Spleen (tissue), 11 donors: Measurements from ENCODE around the gene LHFPL3. TPM values are rescaled to one million over a fixed set of nuclear protein-coding genes. Genes with fewer than 3 reads are reported as not detected.

Experiments
- DNase-seq: peaks from one replicate; pipeline ENCODE4 v3.0.0-alpha.2; 2020
- H3K27ac ChIP-seq, 8 donors: fragments of 200-600 bp; sonication (generic) in 7 of 8; 1 replicate in 4 of 8; 2 replicates in 4 of 8; pipeline versions ENCODE4 v1.5.0 to v1.8.0; 2016 to 2021; ENCODE audit warnings: inconsistent platforms in 4 of 8, mild to moderate bottlenecking in 4 of 8, moderate library complexity in 1 of 8
- H3K27me3 ChIP-seq, 7 donors: fragments of 200-600 bp; sonication (generic) in 6 of 7; replicated peaks in 1 of 7; 1 replicate in 4 of 7; 2 replicates in 3 of 7; pipeline versions ENCODE4 v1.5.0 to v1.8.0; 2016 to 2021; ENCODE audit warnings: inconsistent platforms in 3 of 7, mild to moderate bottlenecking in 1 of 7
- H3K36me3 ChIP-seq, 6 donors: fragments of 200-600 bp; sonication (generic) in 5 of 6; 1 replicate in 4 of 6; 2 replicates in 2 of 6; pipeline versions ENCODE4 v1.5.0 to v1.8.0; 2016 to 2021; ENCODE audit warnings: inconsistent platforms in 2 of 6
- H3K4me1 ChIP-seq, 6 donors: fragments of 200-600 bp; sonication (generic) in 5 of 6; 1 replicate in 3 of 6; 2 replicates in 3 of 6; pipeline versions ENCODE4 v1.5.0 to v1.8.0; 2016 to 2021; ENCODE audit warnings: inconsistent platforms in 3 of 6
- H3K4me3 ChIP-seq, 8 donors: fragments of 200-600 bp; sonication (generic) in 7 of 8; 1 replicate in 4 of 8; 2 replicates in 4 of 8; pipeline versions ENCODE4 v1.5.0 to v1.8.0; 2016 to 2021; ENCODE audit warnings: inconsistent platforms in 4 of 8, mild to moderate bottlenecking in 4 of 8, moderate library complexity in 2 of 8
- H3K9me3 ChIP-seq, 8 donors: fragments of 200-600 bp; sonication (generic) in 7 of 8; 1 replicate in 4 of 8; 2 replicates in 4 of 8; pipeline versions ENCODE4 v1.5.0 to v1.8.0; 2016 to 2021; ENCODE audit warnings: inconsistent platforms in 4 of 8
- CTCF ChIP-seq, 11 experiments: fragments of 200-600 bp in 7 of 11; fragments of 450-650 bp in 4 of 11; sonication (generic) in 4 of 11; IDR thresholded peaks in 8 of 11; conservative IDR thresholded peaks in 3 of 11; 1 replicate in 7 of 11; 2 replicates in 4 of 11; pipeline versions ENCODE4 v1.4.0 to v1.8.0; 2016 to 2021; ENCODE audit warnings: antibody characterized with exemption in 11 of 11, inconsistent platforms in 4 of 11, mild to moderate bottlenecking in 1 of 11
- POLR2A ChIP-seq, 3 donors: fragments of 450-650 bp; IDR thresholded peaks; one replicate each; pipeline ENCODE4 v1.5.1; 2017; ENCODE audit warnings: antibody characterized with exemption in 3 of 3, mild to moderate bottlenecking in 1 of 3
- POLR2AphosphoS5 ChIP-seq, 3 donors: sonication (generic); formaldehyde crosslinking; IDR thresholded peaks; one replicate each; pipeline ENCODE4 v1.5.1; 2017; ENCODE audit warnings: antibody characterized with exemption in 3 of 3
- WGBS, 5 donors: extraction: QIAGEN DNeasy Blood & Tissue Kit in 3 of 5; methylation state at CpG; one replicate each; pipeline versions ENCODE4 v1.1.5 to v1.1.7; 2013 to 2018; 5-methylcytosine and 5-hydroxymethylcytosine counted together
- intact Hi-C: fragments of 100-400 bp; cut with DNase I; formaldehyde crosslinking; loops from one replicate; pipeline ENCODE4 v1.15.0; 2023; ENCODE audit warnings: low total_unique reads
- polyA plus RNA-seq, 3 donors: library from polyadenylated mRNA; stranded (reverse); fragments of 200-250 nt; gene quantifications; one replicate each; pipeline ENCODE4 v1.2.1, GENCODE V29; 2013
- total RNA-seq, 7 donors: library from RNA; depleted of rRNA in 3 of 7; stranded (reverse); fragments of >200 nt in 3 of 7; fragmentation: NEBNext Ultra II Directional in 4 of 7; extraction: Animal tissue kit (Norgen Biotek cat#: 25700) in 4 of 7; gene quantifications; one replicate each; pipeline versions ENCODE4 v1.1.0 to v1.2.1, GENCODE V29; 2016 to 2021
- donor health status: healthy with polysubstance abuse.
- donor health status: DM: no; HTN: no; CAD: no; lungs with moderate emphysema.
- donor health status: DM: no; HTN: no; CAD: no.
- donor health status: Bipolar disorder and iron deficiency.
- donor health status: healthy.
- donor health status: DM: no; HTN: no; CAD: no.
- donor health status: DM: yes; HTN: yes; CAD: no.

The LHFPL3 gene
- total and polyA plus RNA-seq, 10 donors, result 0.07 to 1.0 (median 0.20) TPM; not detected in 3

GRCh38 chr7:104603957-104604356 lies 275.6 kb downstream of the LHFPL3 start:
- no peaks in the 10 kb centered on the region for H3K9me3 ChIP-seq
- no peak overlapping the region for H3K4me3 ChIP-seq
- intact Hi-C loops, result no loop called here
- no peak for TF ChIP-seq POLR2AphosphoS5 (IDR thresholded peaks at IDR 0.05)
- no peak for TF ChIP-seq CTCF (IDR thresholded peaks at IDR 0.05 in 8 of 11, conservative IDR thresholded peaks at IDR 0.05 in 3 of 11)
- TF ChIP-seq POLR2A (IDR thresholded peaks at IDR 0.05), result no peak
- H3K27ac ChIP-seq, result no peak overlapping the region
- peaks cover 0 to 5% (median 0%) of the 10 kb centered on the region in 7 donors for H3K27me3 ChIP-seq
- DNase-seq, result no peak
- H3K4me1 ChIP-seq, result no peaks in the 10 kb centered on the region
- no peaks in the 10 kb centered on the region for H3K36me3 ChIP-seq
- 68 to 77% (median 76%) methylated on average over 3 to 5 of the region's 5 CpGs for WGBS, 5 donors

GRCh38 chr7:104604706-104605105 lies 276.3 kb downstream of the LHFPL3 start:
- Histone ChIP-seq H3K4me1 (no peaks in the 10 kb centered on the region), H3K27me3 (peaks cover 0 to 5% (median 0%) of the 10 kb centered on the region in 7 donors), H3K27ac (no peak overlapping the region), H3K9me3 (no peaks in the 10 kb centered on the region), H3K4me3 (no peak overlapping the region), H3K36me3 (no peaks in the 10 kb centered on the region)
- intact Hi-C loops, result no loop called here
- WGBS, 5 donors, result 40 to 57% (median 48%) methylated on average over 1 of the region's 1 CpG
- TF ChIP-seq POLR2AphosphoS5 (IDR thresholded peaks at IDR 0.05) (no peak), POLR2A (IDR thresholded peaks at IDR 0.05) (no peak), CTCF (IDR thresholded peaks at IDR 0.05 in 8 of 11, conservative IDR thresholded peaks at IDR 0.05 in 3 of 11) (no peak)
- DNase-seq, result no peak

DNA sequence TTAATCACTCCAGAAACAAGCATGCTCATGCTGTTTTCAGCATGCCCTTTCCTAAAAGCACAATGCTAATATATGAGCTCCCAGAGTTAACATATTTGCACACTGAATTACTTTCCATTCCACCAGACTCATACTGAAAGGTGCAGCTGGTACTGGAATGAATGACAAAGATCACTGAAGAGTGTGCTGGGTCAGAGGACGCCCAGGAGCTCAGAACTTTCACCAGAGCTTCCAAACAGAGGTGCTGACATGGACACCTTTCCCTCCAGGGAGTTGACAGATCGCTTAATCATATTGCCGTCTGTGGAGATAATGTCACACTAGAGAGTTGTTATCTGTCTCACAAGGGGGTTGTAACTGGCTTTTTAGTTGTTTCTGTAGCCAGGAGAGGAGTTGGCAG lies 292.9 kb downstream of the LHFPL3 start:
- H3K4me1 ChIP-seq, result no peaks in the 10 kb centered on the region
- TF ChIP-seq CTCF (IDR thresholded peaks at IDR 0.05 in 8 of 11, conservative IDR thresholded peaks at IDR 0.05 in 3 of 11), result no peak
- TF ChIP-seq POLR2AphosphoS5 (IDR thresholded peaks at IDR 0.05), result no peak
- no peak for TF ChIP-seq POLR2A (IDR thresholded peaks at IDR 0.05)
- intact Hi-C loops, result no loop called here
- H3K36me3 ChIP-seq, result no peaks in the 10 kb centered on the region
- H3K27me3 ChIP-seq, result no peaks in the 10 kb centered on the region
- H3K4me3 ChIP-seq, result no peak overlapping the region
- DNase-seq, result no peak
- no peak overlapping the region for H3K27ac ChIP-seq
- 31 to 49% (median 40%) methylated on average over 3 of the region's 3 CpGs for WGBS, 5 donors
- no peaks in the 10 kb centered on the region for H3K9me3 ChIP-seq

DNA sequence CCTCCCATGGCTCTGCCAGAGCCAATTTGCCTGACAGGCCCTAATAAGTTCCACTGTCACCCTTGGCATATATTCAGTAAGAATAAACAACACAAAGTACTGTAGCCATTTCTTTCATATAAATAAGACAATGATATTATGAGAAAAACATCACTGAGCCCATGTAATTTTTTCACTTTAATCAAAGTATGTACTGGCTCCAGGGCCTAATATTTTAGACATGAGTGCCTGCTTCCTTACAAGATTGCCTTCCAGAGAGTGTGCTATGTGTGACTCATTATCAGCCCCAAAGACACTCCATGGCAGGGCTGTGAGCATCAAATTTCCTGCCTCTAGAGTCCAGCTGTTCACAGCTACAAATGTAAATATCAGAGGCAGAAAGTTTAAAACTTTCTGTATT lies 297.6 kb downstream of the LHFPL3 start:
- Histone ChIP-seq H3K27me3 (no peaks in the 10 kb centered on the region), H3K4me3 (no peak overlapping the region), H3K27ac (no peak overlapping the region), H3K36me3 (no peaks in the 10 kb centered on the region), H3K4me1 (no peaks in the 10 kb centered on the region), H3K9me3 (no peaks in the 10 kb centered on the region)
- no peak for DNase-seq
- intact Hi-C loops, result no loop called here
- TF ChIP-seq POLR2AphosphoS5 (IDR thresholded peaks at IDR 0.05) (no peak), CTCF (IDR thresholded peaks at IDR 0.05 in 8 of 11, conservative IDR thresholded peaks at IDR 0.05 in 3 of 11) (no peak), POLR2A (IDR thresholded peaks at IDR 0.05) (no peak)
